Duodenal mucosa (tissue), 2 donors: Measurements from ENCODE around the gene RSPRY1.
A peak's percentile ranks its signal among the peaks of the same experiment; 100 is the strongest.

Experiments used
- H3K27ac ChIP-seq: one replicate; pipeline ENCODE4 v1.7.0; 2013; ENCODE audit warnings: low read depth, low read length
- H3K27me3 ChIP-seq, 2 donors: one replicate each; pipeline ENCODE4 v1.7.0; 2013; ENCODE audit warnings: low read length in 2 of 2, control low read depth in 1 of 2; ENCODE audit not compliant: insufficient read depth in 2 of 2, control insufficient read depth in 1 of 2
- H3K36me3 ChIP-seq, 2 donors: one replicate each; pipeline ENCODE4 v1.7.0; 2013; ENCODE audit warnings: low read length in 2 of 2, control low read depth in 1 of 2; ENCODE audit not compliant: insufficient read depth in 2 of 2, control insufficient read depth in 1 of 2
- H3K4me1 ChIP-seq, 2 donors: one replicate each; pipeline ENCODE4 v1.7.0; 2013; ENCODE audit warnings: low read length in 2 of 2, control low read depth in 1 of 2; ENCODE audit not compliant: insufficient read depth in 2 of 2, control insufficient read depth in 1 of 2
- H3K4me3 ChIP-seq, 2 donors: one replicate each; pipeline ENCODE4 v1.7.0; 2013; ENCODE audit warnings: low read length in 2 of 2, low read depth in 1 of 2
- H3K9ac ChIP-seq, 2 donors: one replicate each; pipeline ENCODE4 v1.7.0; 2013; ENCODE audit warnings: low read length in 2 of 2, low read depth in 1 of 2
- H3K9me3 ChIP-seq, 2 donors: one replicate each; pipeline ENCODE4 v1.7.0; 2013; ENCODE audit warnings: low read length in 2 of 2, control low read depth in 1 of 2; ENCODE audit not compliant: control insufficient read depth in 1 of 2

RSPRY1 gene

DNA sequence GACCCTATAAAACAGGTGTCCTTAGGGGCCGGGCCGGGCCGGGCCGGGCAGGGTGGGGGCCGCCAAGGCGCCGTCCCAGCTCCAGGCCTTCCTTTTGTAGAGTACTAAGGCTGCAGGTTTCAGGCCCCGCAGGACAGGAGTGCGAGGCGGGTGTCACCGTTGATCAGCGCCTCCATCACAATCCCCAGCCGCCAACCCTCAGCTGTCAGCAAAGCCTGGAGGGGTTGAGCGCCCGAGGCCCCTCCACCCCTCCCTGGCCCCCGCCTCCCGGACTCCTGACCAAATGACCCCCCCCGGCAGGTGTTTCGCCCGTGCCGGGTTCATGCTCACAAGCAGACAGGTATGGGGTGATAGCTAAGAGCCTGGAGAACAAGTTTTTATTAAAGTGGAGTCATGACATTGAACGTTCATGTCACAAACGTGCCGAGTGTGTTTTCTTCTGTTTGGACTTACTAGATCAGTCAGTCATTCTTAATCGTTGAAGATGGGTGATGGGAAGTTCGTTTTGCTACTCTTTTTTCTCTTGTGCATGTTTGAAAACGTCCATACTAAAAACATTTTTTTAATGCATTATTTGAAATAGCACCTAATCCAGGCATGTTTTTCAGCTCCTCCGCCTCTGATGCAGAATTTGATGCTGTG, 59.5 kb downstream of the RSPRY1 start:
- Histone ChIP-seq H3K9me3 (no peaks in the 10 kb centered on the region), H3K4me1 (peaks cover 18 to 21% of the 10 kb centered on the region in 2 donors), H3K36me3 (peaks cover 7 to 27% of the 10 kb centered on the region in 2 donors), H3K27me3 (no peaks in the 10 kb centered on the region), H3K9ac (peak overlapping the region; percentile 70 to 76), H3K27ac (peak overlapping the region; percentile 89), H3K4me3 (peak overlapping the region; percentile 63 to 78)

GRCh38 chr16:57251352-57251751, 65.2 kb downstream of the RSPRY1 start:
- H3K4me3 ChIP-seq = no peak overlapping the region

GRCh38 chr16:57252148-57252721, 66.1 kb downstream of the RSPRY1 start:
- no peak overlapping the region for H3K9ac ChIP-seq

More at GRCh38 chr16:57251352-57251751, 65.2 kb downstream of the RSPRY1 start:
- Histone ChIP-seq H3K27me3 (no peaks in the 10 kb centered on the region), H3K9me3 (no peaks in the 10 kb centered on the region), H3K27ac (no peak overlapping the region), H3K9ac (no peak overlapping the region), H3K36me3 (peaks cover 22 to 72% of the 10 kb centered on the region in 2 donors), H3K4me1 (no peaks in the 10 kb centered on the region)

GRCh38 chr16:57253466-57253865, 67.3 kb downstream of the RSPRY1 start:
- Histone ChIP-seq H3K27ac (no peak overlapping the region), H3K27me3 (no peaks in the 10 kb centered on the region), H3K4me3 (no peak overlapping the region), H3K9me3 (no peaks in the 10 kb centered on the region), H3K36me3 (peaks cover 30 to 82% of the 10 kb centered on the region in 2 donors), H3K9ac (no peak overlapping the region), H3K4me1 (no peaks in the 10 kb centered on the region)

More at GRCh38 chr16:57252148-57252721, 66.1 kb downstream of the RSPRY1 start:
- Histone ChIP-seq H3K9me3 (no peaks in the 10 kb centered on the region), H3K27me3 (no peaks in the 10 kb centered on the region), H3K36me3 (peaks cover 28 to 81% of the 10 kb centered on the region in 2 donors), H3K4me3 (no peak overlapping the region), H3K4me1 (no peaks in the 10 kb centered on the region), H3K27ac (no peak overlapping the region)

DNA sequence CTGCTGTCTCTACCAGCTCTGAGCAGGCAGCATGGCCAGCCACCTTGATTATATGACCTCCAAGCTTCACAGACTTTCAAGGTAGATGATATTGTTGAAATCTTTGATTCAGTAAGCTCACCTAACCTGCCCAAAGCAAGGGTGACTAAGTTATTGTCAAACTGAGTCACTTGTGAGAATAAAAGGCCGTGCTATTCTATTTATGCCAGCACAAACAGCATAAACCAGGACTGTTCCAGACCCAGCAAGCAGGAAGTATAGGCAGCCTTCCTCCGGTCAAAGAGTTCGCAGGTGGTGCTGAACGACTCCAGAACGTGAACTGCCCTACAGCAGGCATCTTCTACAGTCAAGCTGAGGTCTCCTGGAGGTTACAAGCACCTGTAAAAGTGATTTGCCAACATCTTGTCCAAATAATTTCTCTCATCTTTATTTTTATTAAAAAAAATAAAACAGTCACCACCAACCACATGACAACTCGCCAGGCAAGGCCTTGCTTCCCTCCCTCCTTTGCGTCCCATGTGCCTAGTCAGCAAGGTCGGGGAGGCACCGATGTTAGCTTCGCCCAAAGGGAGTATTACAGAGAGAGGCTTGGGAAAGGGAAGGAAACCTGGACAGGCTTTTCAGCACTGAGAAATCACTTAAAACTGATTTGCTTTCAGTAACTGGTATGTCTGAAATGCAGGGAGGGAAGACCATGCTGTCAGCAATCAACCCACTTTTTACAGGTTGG, 69.7 kb downstream of the RSPRY1 start:
- Histone ChIP-seq H3K27me3 (no peaks in the 10 kb centered on the region), H3K4me1 (no peaks in the 10 kb centered on the region), H3K36me3 (peaks cover 23 to 63% of the 10 kb centered on the region in 2 donors), H3K9ac (no peak overlapping the region), H3K9me3 (no peaks in the 10 kb centered on the region), H3K4me3 (no peak overlapping the region), H3K27ac (no peak overlapping the region)

GRCh38 chr16:57256601-57257395, 70.7 kb downstream of the RSPRY1 start:
- no peak overlapping the region for H3K9ac ChIP-seq
- no peak overlapping the region for H3K4me3 ChIP-seq
- H3K27me3 ChIP-seq = no peaks in the 10 kb centered on the region
- no peak overlapping the region for H3K27ac ChIP-seq
- H3K4me1 ChIP-seq = no peaks in the 10 kb centered on the region
- no peaks in the 10 kb centered on the region for H3K9me3 ChIP-seq
- H3K36me3 ChIP-seq = peaks cover 23 to 61% of the 10 kb centered on the region in 2 donors

GRCh38 chr16:57257455-57258070, 71.4 kb downstream of the RSPRY1 start:
- Histone ChIP-seq H3K27me3 (no peaks in the 10 kb centered on the region), H3K27ac (no peak overlapping the region), H3K4me1 (no peaks in the 10 kb centered on the region)

DNA sequence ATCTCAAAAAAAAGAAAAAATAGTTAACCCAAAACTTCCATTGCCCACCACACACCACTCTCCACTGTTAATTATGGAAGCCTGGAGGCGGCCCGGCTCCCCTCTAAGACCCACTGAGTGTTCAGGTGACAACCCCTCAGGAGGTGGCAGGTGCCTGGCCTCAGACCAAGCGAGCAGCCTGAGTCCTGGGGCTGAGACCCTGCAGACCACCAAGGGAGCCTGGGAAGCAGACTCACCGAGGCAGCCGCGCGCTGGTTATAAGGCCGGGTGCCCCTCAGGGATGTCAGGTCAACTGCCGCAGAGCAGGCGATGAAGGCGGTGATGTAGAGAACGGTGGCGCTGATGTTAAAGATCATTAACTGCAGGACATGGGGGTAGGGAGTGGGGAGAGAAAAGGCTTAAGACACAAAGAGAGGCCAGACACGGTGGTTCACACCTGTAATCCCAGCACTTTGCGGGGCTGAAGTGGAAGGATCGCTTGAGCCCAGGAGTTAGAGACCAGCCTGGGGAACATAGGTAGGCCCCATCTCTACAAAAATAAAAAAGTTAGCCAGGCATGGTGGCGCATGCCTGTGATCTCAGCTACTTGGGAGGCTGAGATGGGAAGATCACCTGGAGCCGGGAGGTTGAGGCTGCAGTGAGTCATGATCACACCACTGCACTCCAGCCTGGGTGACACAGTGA, 72.2 kb downstream of the RSPRY1 start:
- H3K4me3 ChIP-seq = no peak overlapping the region
- no peaks in the 10 kb centered on the region for H3K27me3 ChIP-seq
- H3K27ac ChIP-seq = no peak overlapping the region
- H3K4me1 ChIP-seq = peaks cover 0 to 4% of the 10 kb centered on the region in 2 donors
- H3K9ac ChIP-seq = no peak overlapping the region
- peaks cover 12 to 45% of the 10 kb centered on the region in 2 donors for H3K36me3 ChIP-seq
- no peaks in the 10 kb centered on the region for H3K9me3 ChIP-seq

More at GRCh38 chr16:57257455-57258070, 71.4 kb downstream of the RSPRY1 start:
- Histone ChIP-seq H3K36me3 (peaks cover 16 to 53% of the 10 kb centered on the region in 2 donors), H3K4me3 (no peak overlapping the region), H3K9me3 (no peaks in the 10 kb centered on the region), H3K9ac (no peak overlapping the region)

DNA sequence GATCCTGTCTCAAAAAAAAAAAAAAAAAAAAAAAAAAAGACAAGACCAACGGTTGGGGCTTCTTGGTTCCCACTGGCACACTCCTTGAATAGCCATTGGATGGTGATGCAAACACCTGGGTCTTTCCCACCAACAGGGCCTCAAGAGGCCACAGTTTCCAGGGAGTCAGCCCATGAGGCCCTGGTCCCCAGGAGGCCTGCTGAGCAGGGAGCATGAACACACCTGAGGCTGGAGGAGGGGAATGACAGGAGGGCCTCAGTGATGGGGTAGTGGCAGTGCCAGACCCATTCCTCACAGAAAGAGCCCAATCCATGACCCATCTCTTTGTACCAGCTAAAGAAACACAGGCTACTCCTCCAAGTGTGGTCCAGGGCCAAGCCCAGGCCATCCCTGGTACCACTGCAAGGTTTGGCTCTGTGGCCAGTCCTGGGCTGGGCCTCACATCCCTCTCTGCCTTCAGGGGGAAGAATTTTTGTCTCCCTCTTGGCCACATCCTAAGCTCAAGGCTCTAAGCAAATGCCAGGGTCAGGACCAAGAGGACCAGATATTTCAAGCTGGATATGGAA, 72.9 kb downstream of the RSPRY1 start:
- Histone ChIP-seq H3K4me3 (no peak overlapping the region), H3K9me3 (no peaks in the 10 kb centered on the region), H3K36me3 (peaks cover 12 to 44% of the 10 kb centered on the region in 2 donors), H3K9ac (no peak overlapping the region), H3K27me3 (no peaks in the 10 kb centered on the region), H3K27ac (no peak overlapping the region), H3K4me1 (peaks cover 0 to 10% of the 10 kb centered on the region in 2 donors)
